Measurements from ENCODE around the gene DLEC1. TPM values are rescaled to one million over a fixed set of nuclear protein-coding genes. Genes with fewer than 3 reads are reported as not detected.

DLEC1 gene
- total RNA-seq, 2 donors from 2014 or later = 0.52 to 0.56 TPM

DNA sequence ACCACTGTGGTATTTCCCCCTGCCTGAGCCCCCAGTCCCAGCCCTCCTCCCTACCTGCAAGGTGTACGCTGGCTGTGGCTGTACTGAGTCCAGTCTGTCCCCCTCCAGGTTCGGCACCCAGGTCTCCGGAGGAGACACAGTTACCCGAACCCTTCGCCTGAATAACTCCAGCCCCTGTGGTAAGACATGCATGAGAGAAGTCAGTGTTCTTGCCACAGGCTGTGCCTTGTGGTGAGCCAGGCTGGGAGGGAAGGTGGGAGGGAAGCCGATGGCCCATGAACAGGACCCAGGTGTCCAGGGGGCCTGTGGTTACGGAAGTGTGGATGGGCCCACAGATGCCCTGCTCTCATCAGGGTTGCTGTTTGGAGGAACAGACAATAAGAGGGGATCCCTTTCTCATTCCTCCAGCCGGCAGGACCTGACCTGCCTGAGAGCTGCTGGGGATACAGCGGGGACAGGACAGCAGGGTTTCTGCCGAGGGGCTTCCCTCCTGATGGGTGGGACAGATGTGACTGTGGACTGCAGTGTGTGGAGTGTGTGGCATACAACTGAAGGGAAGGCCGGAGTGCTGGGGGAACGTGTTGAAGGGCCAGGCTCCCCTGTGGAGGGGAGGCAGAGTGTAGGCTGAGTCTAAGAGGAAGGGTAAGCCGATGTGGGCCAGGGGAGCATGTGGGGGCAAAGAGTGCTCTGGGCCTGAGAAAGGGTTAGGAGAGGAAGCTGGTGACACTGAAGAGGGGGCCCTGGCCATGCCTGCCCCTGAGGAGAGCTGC lies 76.1 kb downstream of the DLEC1 start:
- Histone ChIP-seq H3K27me3 (no peaks in the 10 kb centered on the region), H3K9me3 (no peaks in the 10 kb centered on the region), H3K27ac (no peak overlapping the region), H3K4me3 (no peak overlapping the region), H3K4me1 (no peaks in the 10 kb centered on the region), H3K36me3 (no peaks in the 10 kb centered on the region), H3K9ac (ENCODE audit: low read depth in 2 of 2, low read length in 2 of 2) (no peak overlapping the region)
- intact Hi-C loops (cut with DNase I) = loop anchor here (5.0 to 10.0 kb wide), 2 partner anchors 140 to 362 kb away; no protein-coding TSS in a partner anchor
- no peak for DNase-seq
- TF ChIP-seq, protein P1, sequence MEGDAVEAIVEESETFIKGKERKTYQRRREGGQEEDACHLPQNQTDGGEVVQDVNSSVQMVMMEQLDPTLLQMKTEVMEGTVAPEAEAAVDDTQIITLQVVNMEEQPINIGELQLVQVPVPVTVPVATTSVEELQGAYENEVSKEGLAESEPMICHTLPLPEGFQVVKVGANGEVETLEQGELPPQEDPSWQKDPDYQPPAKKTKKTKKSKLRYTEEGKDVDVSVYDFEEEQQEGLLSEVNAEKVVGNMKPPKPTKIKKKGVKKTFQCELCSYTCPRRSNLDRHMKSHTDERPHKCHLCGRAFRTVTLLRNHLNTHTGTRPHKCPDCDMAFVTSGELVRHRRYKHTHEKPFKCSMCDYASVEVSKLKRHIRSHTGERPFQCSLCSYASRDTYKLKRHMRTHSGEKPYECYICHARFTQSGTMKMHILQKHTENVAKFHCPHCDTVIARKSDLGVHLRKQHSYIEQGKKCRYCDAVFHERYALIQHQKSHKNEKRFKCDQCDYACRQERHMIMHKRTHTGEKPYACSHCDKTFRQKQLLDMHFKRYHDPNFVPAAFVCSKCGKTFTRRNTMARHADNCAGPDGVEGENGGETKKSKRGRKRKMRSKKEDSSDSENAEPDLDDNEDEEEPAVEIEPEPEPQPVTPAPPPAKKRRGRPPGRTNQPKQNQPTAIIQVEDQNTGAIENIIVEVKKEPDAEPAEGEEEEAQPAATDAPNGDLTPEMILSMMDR (IDR thresholded peaks at IDR 0.05) = no peak

DNA sequence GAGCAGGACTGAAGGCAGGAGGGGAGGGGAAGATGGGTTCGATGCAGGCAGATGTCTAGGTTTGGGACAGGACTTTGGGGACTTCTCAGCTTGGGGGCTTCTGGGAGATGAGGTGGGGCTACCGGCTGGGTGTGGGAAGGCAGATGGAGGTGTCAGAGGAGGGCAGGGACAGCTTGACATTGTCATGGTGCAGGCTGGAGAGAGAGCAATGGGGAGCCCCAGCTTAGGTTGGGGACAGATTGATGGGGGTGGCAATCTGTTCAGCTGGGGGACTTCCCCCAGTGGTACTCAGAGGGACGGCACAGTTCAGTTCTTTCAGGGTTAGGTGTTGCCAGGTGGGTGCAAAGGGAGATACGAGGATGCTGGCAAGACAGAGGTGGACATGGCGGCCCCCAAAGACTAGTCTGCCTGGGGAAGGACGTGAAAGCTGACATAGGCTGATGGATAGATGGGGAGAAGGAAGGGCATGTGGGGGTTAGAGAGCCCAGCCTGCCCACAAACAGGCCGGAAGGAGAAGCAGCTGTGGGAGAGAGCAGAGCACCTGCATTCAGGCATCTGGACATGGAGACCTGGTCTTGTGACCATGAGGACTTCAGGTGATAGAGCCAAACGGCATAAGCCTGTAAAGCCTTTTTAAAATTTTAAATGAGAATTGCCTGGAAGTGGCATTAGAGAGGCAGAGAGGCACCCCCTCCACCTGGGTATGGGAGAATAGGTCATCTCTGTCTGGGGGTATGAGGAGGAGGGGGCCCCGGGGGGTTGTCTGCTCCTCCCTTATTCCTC lies 76.8 kb downstream of the DLEC1 start:
- Histone ChIP-seq H3K9ac (ENCODE audit: low read depth in 2 of 2, low read length in 2 of 2) (no peak overlapping the region), H3K9me3 (no peaks in the 10 kb centered on the region), H3K27me3 (no peaks in the 10 kb centered on the region), H3K4me3 (no peak overlapping the region), H3K36me3 (no peaks in the 10 kb centered on the region), H3K4me1 (no peaks in the 10 kb centered on the region), H3K27ac (no peak overlapping the region)
- DNase-seq = no peak
- TF ChIP-seq, protein P1 (IDR thresholded peaks at IDR 0.05) = no peak
- intact Hi-C loops (cut with DNase I) = loop anchor here (5.0 to 10.0 kb wide), 2 partner anchors 141 to 361 kb away; no protein-coding TSS in a partner anchor

DNA sequence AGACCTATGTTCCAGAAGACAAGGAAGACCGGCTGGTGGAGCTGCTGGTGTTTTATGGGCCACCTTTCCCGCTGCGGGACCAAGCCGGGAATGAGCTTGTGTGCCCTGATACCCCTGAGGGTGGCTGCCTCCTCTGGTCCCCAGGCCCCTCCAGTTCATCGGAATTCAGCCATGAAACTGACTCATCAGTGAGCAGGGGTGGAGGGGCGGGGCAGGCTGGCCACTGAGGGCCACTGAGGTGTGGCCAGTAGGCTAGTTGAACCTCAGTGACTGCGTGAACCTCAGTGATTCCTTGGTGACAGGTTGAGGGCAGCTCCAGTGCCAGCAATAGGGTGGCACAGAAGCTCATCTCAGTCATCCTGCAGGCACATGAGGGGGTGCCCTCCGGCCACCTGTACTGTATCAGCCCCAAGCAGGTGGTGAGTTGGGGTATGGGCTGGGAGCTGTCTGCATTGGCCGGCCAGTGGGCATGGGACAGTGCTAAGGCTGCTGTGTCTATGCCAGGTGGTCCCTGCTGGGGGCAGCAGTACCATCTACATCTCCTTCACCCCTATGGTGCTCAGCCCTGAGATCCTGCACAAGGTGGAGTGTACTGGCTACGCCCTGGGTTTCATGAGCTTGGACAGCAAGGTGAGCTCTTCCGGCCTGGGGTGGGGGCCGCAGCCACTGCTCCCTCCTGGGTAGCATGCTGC lies 77.6 kb downstream of the DLEC1 start:
- TF ChIP-seq, protein P1 (IDR thresholded peaks at IDR 0.05) = no peak
- intact Hi-C loops (cut with DNase I) = loop anchor here (5.0 to 10.0 kb wide), 2 partner anchors 142 to 361 kb away; no protein-coding TSS in a partner anchor

DNA sequence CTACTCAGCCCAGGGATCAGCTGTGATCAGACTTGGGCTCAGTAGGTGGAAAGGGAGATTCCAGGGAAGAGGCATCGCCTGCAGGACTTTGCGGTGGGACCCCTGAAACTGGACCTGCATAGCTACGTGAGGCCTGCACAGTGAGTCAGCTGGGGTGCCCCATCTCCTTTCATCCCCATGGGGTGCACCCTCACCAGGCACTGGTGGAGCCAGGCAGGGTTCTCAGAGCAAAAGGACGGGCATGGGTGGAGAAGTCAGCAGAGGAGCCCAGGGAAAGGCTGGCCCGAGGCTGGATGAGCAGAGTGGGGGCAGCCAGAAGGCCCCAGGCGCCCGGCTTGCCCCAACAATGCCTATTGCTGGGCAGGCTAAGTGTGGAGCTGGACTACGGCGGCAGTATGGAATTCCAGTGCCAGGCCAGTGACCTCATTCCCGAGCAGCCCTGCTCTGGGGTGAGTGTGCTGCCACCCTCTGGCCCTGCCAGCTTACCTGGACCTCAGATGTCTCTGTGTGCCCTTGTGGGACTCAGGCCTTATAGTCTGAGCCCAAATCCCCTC lies 78.2 kb downstream of the DLEC1 start:
- TF ChIP-seq, protein P1 (IDR thresholded peaks at IDR 0.05) = no peak

More for the DNA sequence above, 77.6 kb downstream of the DLEC1 start:
- Histone ChIP-seq H3K4me3 (no peak overlapping the region), H3K4me1 (no peaks in the 10 kb centered on the region), H3K27me3 (no peaks in the 10 kb centered on the region), H3K27ac (no peak overlapping the region), H3K9ac (ENCODE audit: low read depth in 2 of 2, low read length in 2 of 2) (no peak overlapping the region), H3K36me3 (no peaks in the 10 kb centered on the region), H3K9me3 (no peaks in the 10 kb centered on the region)
- no peak for DNase-seq

More for the DNA sequence above, 78.2 kb downstream of the DLEC1 start:
- no peaks in the 10 kb centered on the region for H3K4me1 ChIP-seq
- no peak overlapping the region for H3K9ac ChIP-seq (ENCODE audit: low read depth in 2 of 2, low read length in 2 of 2)
- H3K9me3 ChIP-seq = no peaks in the 10 kb centered on the region
- H3K36me3 ChIP-seq = peaks cover under 1% of the 10 kb centered on the region
- intact Hi-C loops (cut with DNase I) = loop anchor here (5.0 to 10.0 kb wide), 2 partner anchors 142 to 360 kb away; no protein-coding TSS in a partner anchor
- H3K4me3 ChIP-seq = no peak overlapping the region
- H3K27me3 ChIP-seq = no peaks in the 10 kb centered on the region
- no peak for DNase-seq
- H3K27ac ChIP-seq = no peak overlapping the region
